ENCODE measurements around the gene PDE4B.
"Not testable (repeated sequence)": the region's sequence is repeated elsewhere in the genome, so short reads cannot be mapped to it uniquely, and the experiment has no call there.

Gene PDE4B

DNA sequence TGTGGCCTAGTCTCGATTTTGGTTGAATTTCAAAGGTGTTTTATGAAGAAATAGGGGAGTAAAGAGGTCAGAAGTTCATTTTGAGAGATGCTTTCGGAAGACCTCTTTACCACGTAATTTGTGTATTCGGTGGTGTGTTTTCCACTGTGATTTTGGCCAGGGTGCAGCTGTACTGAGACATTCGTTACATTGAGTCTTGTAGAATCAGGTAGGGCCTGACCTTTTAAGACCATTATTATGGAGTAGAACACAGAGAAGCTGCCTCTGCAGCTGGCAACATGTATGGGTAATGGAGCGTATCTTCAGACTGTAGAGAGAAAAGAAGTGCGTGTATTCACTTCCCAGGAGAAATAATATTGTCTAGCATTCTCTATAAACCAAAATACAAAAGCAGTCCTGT is 326.5 kb downstream of the PDE4B start:
- no peak for DNase-seq (ENCODE audit: low read depth in 2 of 3, low spot score in 1 of 3)

GRCh38 chr1:66124670-66125069 is 332.0 kb downstream of the PDE4B start:
- DNase-seq (ENCODE audit: low read depth in 2 of 3, low spot score in 1 of 3): no peak

GRCh38 chr1:66128641-66129040 is 335.9 kb downstream of the PDE4B start:
- peak in 1 of 3 donors; percentile 8 for DNase-seq (ENCODE audit: low read depth in 2 of 3, low spot score in 1 of 3)

GRCh38 chr1:66132324-66132723 is 339.6 kb downstream of the PDE4B start:
- DNase-seq (ENCODE audit: low read depth in 2 of 3, low spot score in 1 of 3): no peak

DNA sequence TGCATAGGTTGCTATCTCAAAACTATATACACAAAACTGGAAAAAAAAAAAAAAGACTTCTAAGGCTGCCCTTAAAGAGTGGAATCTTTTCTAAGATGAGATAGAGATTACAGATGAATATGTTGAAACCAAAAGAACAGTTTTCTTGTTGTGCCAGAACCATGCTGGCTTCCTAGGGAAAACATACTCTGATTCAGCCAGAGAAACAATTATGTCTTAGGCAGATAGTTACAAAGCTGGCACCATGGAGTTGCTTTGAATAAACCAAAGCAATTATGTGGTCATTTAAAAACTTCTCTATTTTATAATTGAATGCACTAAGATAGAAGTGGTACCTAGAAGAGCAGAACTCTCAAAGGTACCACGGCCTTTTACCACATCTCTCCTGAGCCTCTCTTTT is 341.3 kb downstream of the PDE4B start:
- no peak for DNase-seq (ENCODE audit: low read depth in 2 of 3, low spot score in 1 of 3)

GRCh38 chr1:66135161-66135560 is 342.5 kb downstream of the PDE4B start:
- no peak for DNase-seq (ENCODE audit: low read depth in 2 of 3, low spot score in 1 of 3)

DNA sequence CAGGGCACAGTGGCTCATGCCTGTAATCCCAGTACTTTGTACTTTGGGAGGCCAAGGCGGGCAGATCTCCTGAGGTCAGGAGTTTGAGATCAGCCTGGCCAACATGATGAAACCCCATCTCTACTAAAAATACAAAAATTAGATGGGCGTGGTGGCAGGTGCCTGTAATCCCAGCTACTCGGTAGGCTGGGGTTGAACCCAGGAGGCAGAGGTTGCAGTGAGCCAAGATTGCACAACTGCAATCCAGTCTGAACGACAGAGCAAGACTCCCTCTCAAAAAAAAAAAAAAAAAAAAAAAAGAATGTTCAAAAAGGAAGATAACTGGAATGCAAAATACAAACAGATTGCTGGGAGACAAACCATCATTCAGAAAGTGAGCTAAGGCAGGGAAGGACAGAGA is 343.7 kb downstream of the PDE4B start:
- not testable (repeated sequence) for DNase-seq (ENCODE audit: low read depth in 2 of 3, low spot score in 1 of 3)

DNA sequence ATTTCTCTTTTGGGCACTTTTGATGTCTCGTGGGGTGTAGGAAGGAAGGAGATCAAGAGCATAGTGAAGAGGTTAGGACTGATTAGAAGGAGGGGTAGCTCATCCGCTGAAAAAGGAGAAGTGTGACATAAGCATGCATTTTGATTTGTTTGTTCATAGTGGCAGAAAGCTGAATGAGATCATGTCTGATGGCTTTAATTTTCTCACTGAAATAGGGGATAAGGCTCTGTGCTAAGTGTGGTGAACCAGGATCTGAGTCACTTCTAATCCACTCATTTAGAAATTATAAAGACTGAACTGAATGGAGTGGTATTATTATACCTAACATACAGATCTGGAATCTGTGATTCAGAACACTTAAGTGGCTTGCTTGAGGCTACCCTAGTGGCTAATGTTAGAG is 344.5 kb downstream of the PDE4B start:
- no peak for DNase-seq (ENCODE audit: low read depth in 2 of 3, low spot score in 1 of 3)

- no peak for DNase-seq (ENCODE audit: low read depth in 2 of 3, low spot score in 1 of 3)
These were observed 345.9 kb downstream of the PDE4B start for GRCh38 chr1:66138613-66139012.

- no peak for DNase-seq (ENCODE audit: low read depth in 2 of 3, low spot score in 1 of 3)
These were observed 347.4 kb downstream of the PDE4B start for GRCh38 chr1:66140072-66140471.

DNA sequence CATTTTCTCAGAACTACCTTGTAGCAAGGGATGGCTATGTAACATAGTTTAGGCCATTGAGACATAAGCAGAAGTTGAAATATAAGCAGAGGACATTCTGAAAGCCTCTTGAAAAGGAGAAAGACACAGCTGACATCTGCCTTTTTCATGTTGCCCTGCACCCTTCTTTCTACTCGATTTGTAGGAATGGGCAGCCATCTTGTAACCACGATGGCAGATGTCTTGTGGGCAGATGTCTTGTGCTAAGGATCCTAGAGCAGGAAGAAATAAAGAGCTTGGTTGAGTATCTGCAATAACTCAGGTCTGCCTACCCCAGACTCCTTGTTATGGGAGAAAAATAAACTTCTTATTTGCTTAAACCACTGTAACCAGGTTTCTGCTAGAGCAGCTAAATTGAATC is 351.0 kb downstream of the PDE4B start:
- DNase-seq (ENCODE audit: low read depth in 2 of 3, low spot score in 1 of 3): no peak

GRCh38 chr1:66147226-66147835 is 354.6 kb downstream of the PDE4B start:
- DNase-seq (ENCODE audit: low read depth in 2 of 3, low spot score in 1 of 3): no peak

DNA sequence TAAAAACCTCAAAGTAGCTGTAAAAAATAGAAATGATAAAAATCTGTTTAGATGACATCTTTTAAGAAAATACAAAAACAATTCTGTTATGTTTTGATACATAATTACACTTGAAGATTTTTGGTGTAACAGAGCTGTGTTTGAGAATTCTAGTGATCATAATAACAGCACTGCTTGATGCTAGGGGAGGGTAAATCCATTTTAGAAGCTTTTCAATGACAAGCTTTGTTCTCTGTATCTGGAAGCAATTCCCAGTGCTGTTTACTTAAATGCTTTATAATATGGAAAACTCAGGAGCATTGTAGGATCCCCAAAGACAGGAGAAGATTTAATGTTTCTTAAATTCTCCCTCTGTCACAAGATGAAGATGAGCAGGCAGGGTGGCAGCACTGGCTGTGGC is 359.3 kb downstream of the PDE4B start:
- no peak for DNase-seq (ENCODE audit: low read depth in 2 of 3, low spot score in 1 of 3)

GRCh38 chr1:66154394-66154793 is 361.7 kb downstream of the PDE4B start:
- no peak for DNase-seq (ENCODE audit: low read depth in 2 of 3, low spot score in 1 of 3)

DNA sequence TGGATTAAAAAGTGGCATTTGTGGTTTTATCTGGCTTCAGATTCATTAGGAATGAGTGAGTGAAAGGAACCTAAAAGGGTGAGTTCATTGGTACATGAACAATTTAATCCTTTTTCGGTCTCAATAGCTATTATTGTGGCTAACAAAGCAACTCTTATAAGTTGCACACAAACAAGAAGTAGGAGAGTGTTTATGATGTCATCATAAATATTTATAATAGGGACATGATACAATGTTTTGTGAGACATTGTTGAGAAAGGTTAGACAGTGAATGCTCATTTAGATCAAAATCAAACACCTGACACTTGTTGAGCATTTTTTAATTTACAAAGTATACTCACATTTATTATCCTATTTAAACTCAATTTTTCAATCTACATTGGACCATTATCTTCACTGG is 363.4 kb downstream of the PDE4B start:
- DNase-seq (ENCODE audit: low read depth in 2 of 3, low spot score in 1 of 3): no peak

DNA sequence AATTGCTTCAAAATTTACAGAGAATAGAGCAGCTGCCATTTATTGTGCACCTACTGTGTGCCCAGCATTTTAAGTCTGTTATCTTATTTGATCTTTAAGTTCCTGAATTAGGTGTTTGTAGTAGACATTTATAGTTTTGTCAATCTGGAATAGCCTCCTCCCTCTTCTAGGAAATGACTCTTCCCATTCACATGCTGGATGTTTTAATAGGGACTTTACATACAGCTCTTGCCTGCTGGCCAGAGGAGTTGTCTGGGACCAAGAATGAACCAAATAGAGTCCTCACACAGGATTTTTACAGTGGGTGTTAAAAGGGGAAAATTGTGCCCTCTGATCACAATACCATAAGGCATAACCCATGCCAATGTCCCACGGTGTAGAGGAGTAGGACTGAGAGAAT is 367.1 kb downstream of the PDE4B start:
- DNase-seq (ENCODE audit: low read depth in 2 of 3, low spot score in 1 of 3): no peak

GRCh38 chr1:66160719-66161118 is 368.0 kb downstream of the PDE4B start:
- DNase-seq (ENCODE audit: low read depth in 2 of 3, low spot score in 1 of 3): no peak

DNA sequence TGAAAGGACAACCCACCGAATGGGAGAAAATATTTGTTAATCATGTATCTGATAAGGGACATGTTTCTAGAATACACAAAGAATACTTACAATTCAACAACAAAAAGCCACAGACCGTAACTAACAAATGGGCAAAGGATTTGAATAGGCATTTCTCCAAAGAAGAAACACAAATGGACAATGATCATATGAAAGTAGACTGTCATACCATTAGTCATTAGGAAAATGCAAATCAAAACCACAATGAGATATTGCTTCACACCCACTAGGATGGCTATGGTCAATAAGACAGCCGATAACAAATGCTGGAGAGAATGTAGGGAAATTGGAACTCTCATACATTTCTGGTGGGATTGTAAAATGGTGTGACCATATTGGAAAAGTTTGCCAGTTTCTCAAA is 374.1 kb downstream of the PDE4B start:
- no peak for DNase-seq (ENCODE audit: low read depth in 2 of 3, low spot score in 1 of 3)

GRCh38 chr1:66167267-66167666 is 374.6 kb downstream of the PDE4B start:
- DNase-seq (ENCODE audit: low read depth in 2 of 3, low spot score in 1 of 3): no peak

GRCh38 chr1:66168467-66168887 is 375.8 kb downstream of the PDE4B start:
- no peak for DNase-seq (ENCODE audit: low read depth in 2 of 3, low spot score in 1 of 3)

GRCh38 chr1:66168948-66169671 is 376.4 kb downstream of the PDE4B start:
- no peak for DNase-seq (ENCODE audit: low read depth in 2 of 3, low spot score in 1 of 3)

- DNase-seq (ENCODE audit: low read depth in 2 of 3, low spot score in 1 of 3): no peak
These were observed 379.6 kb downstream of the PDE4B start for GRCh38 chr1:66172272-66172671.

DNA sequence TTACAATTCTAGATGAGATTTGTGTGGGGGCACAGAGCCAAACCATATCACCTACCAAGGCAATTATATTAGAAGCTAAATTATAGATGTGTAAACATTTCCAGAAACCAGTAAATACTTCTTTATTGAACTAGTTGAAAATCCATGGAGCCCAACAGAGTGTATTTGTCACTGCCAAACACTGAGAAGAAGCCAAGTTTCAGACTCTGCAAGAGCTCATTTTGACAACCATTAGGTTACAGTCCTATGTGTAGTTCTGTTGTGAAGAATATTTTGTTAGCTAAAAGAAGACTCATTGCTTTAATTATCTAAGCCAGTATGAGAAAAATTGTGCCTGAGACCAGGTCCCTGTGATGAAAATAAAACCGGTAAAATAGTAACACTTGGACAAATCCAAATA is 382.4 kb downstream of the PDE4B start:
- DNase-seq (ENCODE audit: low read depth in 2 of 3, low spot score in 1 of 3): no peak

All from stimulated activated CD4-positive, alpha-beta T cell treated with anti-CD3 and anti-CD28 coated beads, Interleukin-12 subunit alpha, Interleukin-12 subunit beta, amount 100 ng/mL, for 48 hours (primary cell).